ENCODE results near the gene LSG1. TPM values are rescaled to one million over a fixed set of nuclear protein-coding genes. Genes with fewer than 3 reads are reported as not detected.

LSG1 gene
- total and polyA plus RNA-seq, 10 of the 15 experiments (the other 5 are each of a cell fraction or from before 2014, with no cell fraction given): 14.3 to 75.6 (median 54.4) TPM

DNA sequence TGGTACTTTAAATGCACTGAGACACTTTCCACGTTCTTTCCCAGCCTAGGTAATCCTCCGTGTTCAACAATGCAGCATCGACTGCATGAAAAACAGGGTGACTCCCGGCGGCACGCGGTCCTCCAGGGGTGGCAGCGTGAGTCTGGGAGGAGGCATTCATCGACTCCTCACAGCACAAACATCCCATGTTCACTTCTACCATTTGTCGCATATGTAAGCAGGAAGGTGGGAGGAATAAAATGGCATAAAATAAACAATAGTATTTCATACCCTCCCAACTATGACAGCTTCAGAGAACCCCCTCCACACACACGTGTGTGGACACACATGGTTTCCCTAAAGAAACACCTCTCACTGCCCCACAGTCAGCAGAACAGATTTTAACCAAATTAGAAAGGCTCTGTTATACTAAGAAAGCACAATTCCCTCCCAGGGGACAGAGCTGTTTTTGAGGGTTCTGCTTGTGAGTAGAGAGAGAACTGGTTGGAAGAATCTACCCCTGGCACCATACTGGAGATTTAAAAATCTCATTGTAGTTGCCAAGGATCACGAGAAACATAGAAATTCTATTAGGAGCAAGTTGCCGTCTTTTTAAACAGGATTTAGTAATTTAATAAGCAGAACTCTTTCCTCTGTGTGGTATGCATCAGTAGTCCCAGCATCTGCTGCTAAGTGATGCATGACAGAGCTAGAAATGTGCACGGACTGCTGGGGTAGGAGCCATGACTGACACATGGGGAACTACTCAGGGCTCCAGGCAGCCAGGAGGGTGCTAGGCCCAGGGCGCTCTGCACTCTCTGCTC, 19.7 kb upstream of the LSG1 start (continued):
- peak; percentile 12 for TF ChIP-seq SP1 (IDR thresholded peaks at IDR 0.05; ENCODE audit: low read depth, low read length)
- no peak for TF ChIP-seq ZNF207 (IDR thresholded peaks at IDR 0.05; ENCODE audit: borderline replicate concordance)
- TF ChIP-seq MTA2 (IDR thresholded peaks at IDR 0.05; ENCODE audit: low read depth): no peak
- peak; percentile 45; the same call in 1 of the 2 replicates for TF ChIP-seq POLR2A (IDR thresholded peaks at IDR 0.05; ENCODE audit: low read depth, low read length)
- peak; percentile 35 for TF ChIP-seq RUNX3 (IDR thresholded peaks at IDR 0.05; ENCODE audit: low read length)
- peak; percentile 82 for TF ChIP-seq PBX3 (IDR thresholded peaks at IDR 0.05; ENCODE audit: insufficient replicate concordance, low read depth, low read length)
- peak; percentile 46 to 67; a peak in 3 of 4 replicates for TF ChIP-seq BHLHE40 (IDR thresholded peaks at IDR 0.05; ENCODE audit: borderline replicate concordance in 1 of 2, low read depth in 2 of 2, low read length in 1 of 2)
- TF ChIP-seq PAX8 (IDR thresholded peaks at IDR 0.05): no peak; the same call in 1 of the 2 replicates
- peak; percentile 97 for TF ChIP-seq PAX5 (IDR thresholded peaks at IDR 0.05; ENCODE audit: borderline replicate concordance, low read depth, low read length)
- TF ChIP-seq MEF2B (IDR thresholded peaks at IDR 0.05; ENCODE audit: partially characterized antibody, poor library complexity, severe bottlenecking): peak; percentile 89
- TF ChIP-seq YY1 (IDR thresholded peaks at IDR 0.05; ENCODE audit: low read depth, low read length): peak; percentile 75
- 0 out of 2 replicates have a peak, but pooled peaks have one; percentile 60 for TF ChIP-seq MTA3 (IDR thresholded peaks at IDR 0.05; ENCODE audit: borderline replicate concordance, low read length)
- peak; percentile 51 for TF ChIP-seq NFIC (IDR thresholded peaks at IDR 0.05; ENCODE audit: low read depth, low read length)
- peak in 1 of 2 experiments; percentile 68; a peak in 3 of 4 replicates for TF ChIP-seq IKZF2 (IDR thresholded peaks at IDR 0.05)
- TF ChIP-seq ATF7 (IDR thresholded peaks at IDR 0.05; ENCODE audit: low read depth): 0 out of 2 replicates have a peak, but pooled peaks have one; percentile 18
- TF ChIP-seq MYC (IDR thresholded peaks at IDR 0.05; ENCODE audit: insufficient read depth, insufficient read length, insufficient replicate concordance, low read length, severe bottlenecking): no peak
- 0 out of 2 replicates have a peak, but pooled peaks have one; percentile 37 for TF ChIP-seq PML (IDR thresholded peaks at IDR 0.05; ENCODE audit: low read length)
- 0 out of 2 replicates have a peak, but pooled peaks have one; percentile 9 for TF ChIP-seq IRF4 (IDR thresholded peaks at IDR 0.05; ENCODE audit: low read depth, low read length)
- 0 out of 2 replicates have a peak, but pooled peaks have one; percentile 5 for TF ChIP-seq EED (IDR thresholded peaks at IDR 0.05; ENCODE audit: low read depth)
- TF ChIP-seq STAT3 (IDR thresholded peaks at IDR 0.05; ENCODE audit: low read depth, low read length): no peak
- TF ChIP-seq SREBF2 (IDR thresholded peaks at IDR 0.05; ENCODE audit: low read length): no peak
